Pancreas (tissue), 10 donors: ENCODE results near the gene ZC3H10. TPM values are rescaled to one million over a fixed set of nuclear protein-coding genes. Genes with fewer than 3 reads are reported as not detected.

Experiments
- ATAC-seq, 4 donors: fragments of 200-7000 bp; cut with Tn5 transposase; one replicate each; pipeline versions ENCODE4 v1.8.0 to v1.9.1; 2020; ENCODE audit warnings: mild to moderate bottlenecking in 4 of 4, moderate library complexity in 4 of 4
- DNase-seq, 6 donors: peaks; one replicate each; pipeline ENCODE4 v3.0.0-alpha.2; 2020
- FAIRE-seq: peaks from 2 replicates; lab custom pipeline; 2012; peaks lifted over from hg19 to GRCh38; lab: Jason Lieb, UNC
- H3K27ac ChIP-seq, 4 donors: fragments of 200-600 bp; sonication (generic); 1 replicate in 3 of 4; 2 replicates in 1 of 4; pipeline versions ENCODE4 v1.5.0 to v1.8.0; 2020
- H3K27me3 ChIP-seq, 4 donors: fragments of 200-600 bp; one replicate each; pipeline ENCODE4 v1.8.0; 2021
- H3K36me3 ChIP-seq, 3 donors: fragments of 200-600 bp; sonication (generic) in 1 of 3; one replicate each; pipeline versions ENCODE4 v1.5.0 to v1.8.0; 2020 to 2021
- H3K4me1 ChIP-seq, 3 donors: fragments of 200-600 bp; one replicate each; pipeline ENCODE4 v1.8.0; 2021
- H3K4me3 ChIP-seq, 4 donors: fragments of 200-600 bp; sonication (generic) in 2 of 4; one replicate each; pipeline versions ENCODE4 v1.5.0 to v1.8.0; 2020 to 2021
- H3K9me3 ChIP-seq, 4 donors: fragments of 200-600 bp; one replicate each; pipeline ENCODE4 v1.8.0; 2021
- WGBS, 2 donors: extraction: QIAGEN DNeasy Blood & Tissue Kit; methylation state at CpG; one replicate each; pipeline ENCODE4 v1.1.7; 2013; 5-methylcytosine and 5-hydroxymethylcytosine counted together
- intact Hi-C, 3 donors: fragments of 100-400 bp; cut with DNase I; formaldehyde crosslinking; loops; one replicate each; pipeline versions ENCODE4 v1.11.1 to v1.14.2; 2022
- polyA plus RNA-seq, 2 donors: library from polyadenylated mRNA; stranded (reverse); fragments of 200-250 nt; gene quantifications; one replicate each; pipeline ENCODE4 v1.2.3, GENCODE V29; 2013
- total RNA-seq, 6 donors: library from RNA; stranded (reverse); fragmentation: NEBNext Ultra II Directional in 4 of 6; extraction: Animal tissue kit (Norgen Biotek cat#: 25700) in 4 of 6; gene quantifications; one replicate each; pipeline versions ENCODE4 v1.2.1 to v1.2.4, GENCODE V29; 2021 to 2023
- TF ChIP-seq, protein P1 (sequence below), 4 donors: fragments of 200-600 bp; sonication (generic) in 3 of 4; IDR thresholded peaks; one replicate each; pipeline versions ENCODE4 v1.5.0 to v1.8.0; 2021; ENCODE audit warnings: antibody characterized with exemption in 4 of 4
- donor health status: healthy with polysubstance abuse.
- donor health status: DM: no; HTN: no; CAD: no; lungs with moderate emphysema.
- donor health status: DM: no; HTN: no; CAD: no.
- donor health status: control.
- donor health status: control.
- donor health status: Bipolar disorder and iron deficiency.
- donor health status: DM: yes; HTN: yes; CAD: no.
- donor health status: DM: no; HTN: no; CAD: no.
- donor health status: DM: no; HTN: no; CAD: no.
- donor health status: DM: yes; HTN: yes; CAD: no.

Gene ZC3H10
- total and polyA plus RNA-seq, 8 donors, result 1.9 to 4.1 (median 3.1) TPM

DNA sequence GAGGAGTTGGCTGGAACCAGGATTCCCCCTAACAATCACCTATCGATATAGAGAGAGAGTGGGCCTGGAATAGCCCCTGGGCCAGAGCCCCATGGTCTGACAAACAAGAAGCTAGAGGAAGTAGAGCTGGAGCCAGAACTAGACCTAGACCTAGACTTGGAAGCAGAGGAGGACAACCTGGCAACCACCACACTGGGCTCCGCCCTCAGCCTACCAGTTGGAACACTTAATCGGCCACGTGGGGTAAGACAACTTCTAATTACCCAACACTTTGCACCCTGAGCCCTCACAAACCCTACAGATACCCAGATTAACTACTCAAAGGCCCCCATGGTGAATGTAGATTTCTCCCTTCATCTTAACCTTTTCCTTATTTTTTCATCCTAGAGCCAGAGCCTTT, 18.3 kb upstream of the ZC3H10 start:
- no peak overlapping the region for H3K27ac ChIP-seq
- peaks cover 0 to 5% (median 4%) of the 10 kb centered on the region in 3 donors for H3K4me1 ChIP-seq
- no peak for FAIRE-seq
- no peaks in the 10 kb centered on the region for H3K27me3 ChIP-seq
- TF ChIP-seq, protein P1, sequence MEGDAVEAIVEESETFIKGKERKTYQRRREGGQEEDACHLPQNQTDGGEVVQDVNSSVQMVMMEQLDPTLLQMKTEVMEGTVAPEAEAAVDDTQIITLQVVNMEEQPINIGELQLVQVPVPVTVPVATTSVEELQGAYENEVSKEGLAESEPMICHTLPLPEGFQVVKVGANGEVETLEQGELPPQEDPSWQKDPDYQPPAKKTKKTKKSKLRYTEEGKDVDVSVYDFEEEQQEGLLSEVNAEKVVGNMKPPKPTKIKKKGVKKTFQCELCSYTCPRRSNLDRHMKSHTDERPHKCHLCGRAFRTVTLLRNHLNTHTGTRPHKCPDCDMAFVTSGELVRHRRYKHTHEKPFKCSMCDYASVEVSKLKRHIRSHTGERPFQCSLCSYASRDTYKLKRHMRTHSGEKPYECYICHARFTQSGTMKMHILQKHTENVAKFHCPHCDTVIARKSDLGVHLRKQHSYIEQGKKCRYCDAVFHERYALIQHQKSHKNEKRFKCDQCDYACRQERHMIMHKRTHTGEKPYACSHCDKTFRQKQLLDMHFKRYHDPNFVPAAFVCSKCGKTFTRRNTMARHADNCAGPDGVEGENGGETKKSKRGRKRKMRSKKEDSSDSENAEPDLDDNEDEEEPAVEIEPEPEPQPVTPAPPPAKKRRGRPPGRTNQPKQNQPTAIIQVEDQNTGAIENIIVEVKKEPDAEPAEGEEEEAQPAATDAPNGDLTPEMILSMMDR (IDR thresholded peaks at IDR 0.05), result no peak
- DNase-seq, result no peak
- no peak overlapping the region for H3K4me3 ChIP-seq
- intact Hi-C loops, result no loop called here
- H3K36me3 ChIP-seq, result peaks cover 0 to 72% (median 9%) of the 10 kb centered on the region in 3 donors
- no peak for ATAC-seq
- WGBS, 2 donors, result 87 to 92% methylated on average over 4 of the region's 4 CpGs
- H3K9me3 ChIP-seq, result no peaks in the 10 kb centered on the region

DNA sequence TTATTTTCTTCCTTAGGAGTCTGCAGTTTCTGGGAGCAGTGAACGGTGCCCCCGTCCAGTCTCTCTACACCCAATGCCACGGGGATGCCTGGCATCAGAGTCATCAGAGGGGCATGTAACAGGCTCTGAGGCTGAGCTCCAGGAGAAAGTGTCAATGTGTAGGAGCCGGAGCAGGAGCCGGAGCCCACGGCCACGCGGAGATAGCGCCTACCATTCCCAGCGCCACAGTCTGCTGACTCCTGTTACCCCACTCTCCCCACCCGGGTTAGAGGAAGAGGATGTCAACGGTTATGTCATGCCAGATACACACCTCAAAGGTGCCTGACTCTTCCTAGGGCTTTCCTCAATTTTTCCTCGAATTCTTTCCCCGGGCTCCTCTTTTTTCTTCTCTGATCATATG, 17.0 kb upstream of the ZC3H10 start:
- no peak for ATAC-seq
- intact Hi-C loops, result no loop called here
- peaks cover 0 to 11% (median 6%) of the 10 kb centered on the region in 3 donors for H3K4me1 ChIP-seq
- H3K36me3 ChIP-seq, result peaks cover 0 to 60% (median 9%) of the 10 kb centered on the region in 3 donors
- no peaks in the 10 kb centered on the region for H3K27me3 ChIP-seq
- no peak for DNase-seq
- no peak overlapping the region for H3K27ac ChIP-seq
- WGBS, 2 donors, result 87% methylated on average over 14 of the region's 14 CpGs
- no peak for FAIRE-seq
- H3K4me3 ChIP-seq, result no peak overlapping the region
- TF ChIP-seq, protein P1 (IDR thresholded peaks at IDR 0.05), result no peak
- no peaks in the 10 kb centered on the region for H3K9me3 ChIP-seq

DNA sequence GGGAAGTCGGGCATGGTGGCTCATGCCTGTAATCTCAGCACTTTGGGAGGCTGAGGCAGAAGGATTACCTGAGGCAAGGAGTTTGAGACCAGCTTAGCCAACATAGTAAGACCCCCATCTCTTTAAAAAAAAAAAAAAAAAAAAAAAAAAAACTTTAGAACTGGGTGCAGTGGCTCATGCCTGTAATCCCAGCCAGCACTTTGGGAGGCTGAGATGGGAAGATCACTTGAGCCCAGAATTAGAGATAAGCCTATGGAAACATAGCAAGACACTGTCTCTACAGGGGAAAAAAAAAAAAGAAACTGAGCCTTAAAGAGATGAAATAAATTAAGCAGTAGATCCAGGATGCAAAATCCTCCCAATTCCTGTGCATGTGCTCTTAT, 15.4 kb upstream of the ZC3H10 start:
- FAIRE-seq, result no peak
- H3K36me3 ChIP-seq, result peaks cover 0 to 55% (median 10%) of the 10 kb centered on the region in 3 donors

DNA sequence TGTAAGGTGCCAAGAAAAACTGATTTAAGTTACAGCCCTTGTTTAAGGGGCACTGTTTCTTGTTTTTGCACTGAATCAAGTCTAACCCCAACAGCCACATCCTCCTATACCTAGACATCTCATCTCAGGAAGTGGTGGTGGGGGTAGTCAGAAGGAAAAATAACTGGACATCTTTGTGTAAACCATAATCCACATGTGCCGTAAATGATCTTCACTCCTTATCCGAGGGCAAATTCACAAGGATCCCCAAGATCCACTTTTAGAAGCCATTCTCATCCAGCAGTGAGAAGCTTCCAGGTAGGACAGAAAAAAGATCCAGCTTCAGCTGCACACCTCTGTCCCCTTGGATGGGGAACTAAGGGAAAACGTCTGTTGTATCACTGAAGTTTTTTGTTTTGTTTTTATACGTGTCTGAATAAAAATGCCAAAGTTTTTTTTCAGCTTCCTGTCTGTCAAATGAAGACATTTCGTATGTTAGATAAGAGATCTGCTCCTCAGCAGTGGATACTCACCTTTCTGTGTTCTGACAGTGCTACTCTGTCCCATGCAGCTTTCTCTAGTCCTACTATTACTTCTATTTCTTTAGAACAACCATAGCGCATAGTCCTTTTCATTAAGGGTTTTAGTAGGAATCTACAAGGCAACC, 14.9 kb upstream of the ZC3H10 start:
- peak overlapping the region in 2 of 4 donors; percentile 59 to 86 for H3K4me3 ChIP-seq
- H3K4me1 ChIP-seq, result peaks cover 0 to 22% (median 8%) of the 10 kb centered on the region in 3 donors
- no peaks in the 10 kb centered on the region for H3K9me3 ChIP-seq
- H3K27me3 ChIP-seq, result no peaks in the 10 kb centered on the region
- peak overlapping the region in 2 of 4 donors; percentile 77 to 79 for H3K27ac ChIP-seq
- no peak for DNase-seq
- 27 to 36% methylated on average over 6 of the region's 6 CpGs for WGBS, 2 donors
- intact Hi-C loops, result no loop called here
- TF ChIP-seq, protein P1 (IDR thresholded peaks at IDR 0.05), result no peak
- no peak for FAIRE-seq
- ATAC-seq, result no peak
- H3K36me3 ChIP-seq, result peaks cover 0 to 55% (median 15%) of the 10 kb centered on the region in 3 donors

More for the DNA sequence above, 15.4 kb upstream of the ZC3H10 start:
- peaks cover 0 to 22% (median 8%) of the 10 kb centered on the region in 3 donors for H3K4me1 ChIP-seq
- DNase-seq (no peak), ATAC-seq (no peak)
- intact Hi-C loops, result no loop called here
- no peak overlapping the region for H3K4me3 ChIP-seq
- H3K27me3 ChIP-seq, result no peaks in the 10 kb centered on the region
- TF ChIP-seq, protein P1 (IDR thresholded peaks at IDR 0.05), result no peak
- H3K27ac ChIP-seq, result no peak overlapping the region
- no peaks in the 10 kb centered on the region for H3K9me3 ChIP-seq
- WGBS, 2 donors, result 40 to 44% methylated on average over 1 of the region's 1 CpG

DNA sequence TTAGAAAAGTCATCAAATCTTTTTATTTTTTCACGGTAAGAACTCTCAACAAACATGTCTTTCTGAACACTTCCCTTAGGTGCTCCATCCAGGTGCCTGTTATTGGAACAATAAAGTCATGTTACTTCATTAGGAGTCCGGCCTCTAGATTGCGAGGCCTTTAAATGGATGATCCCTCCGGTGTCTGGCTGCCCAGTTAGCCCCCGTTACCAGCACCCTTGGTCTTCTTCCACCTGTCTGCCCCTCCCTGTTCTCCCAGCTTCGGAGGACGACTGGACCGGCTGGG, 14.3 kb upstream of the ZC3H10 start:
- no peak for FAIRE-seq
- DNase-seq, result no peak
- Histone ChIP-seq H3K27me3 (no peaks in the 10 kb centered on the region), H3K9me3 (no peaks in the 10 kb centered on the region), H3K4me1 (peaks cover 0 to 22% (median 8%) of the 10 kb centered on the region in 3 donors), H3K4me3 (peak overlapping the region; percentile 17 to 86 (median 68)), H3K36me3 (peaks cover 0 to 55% (median 20%) of the 10 kb centered on the region in 3 donors), H3K27ac (peak overlapping the region; percentile 58 to 79 (median 71))
- 1% methylated on average over 8 of the region's 8 CpGs for WGBS, 2 donors
- no peak for ATAC-seq
- TF ChIP-seq, protein P1 (IDR thresholded peaks at IDR 0.05), result no peak
- intact Hi-C loops, result no loop called here
